Heart right ventricle (tissue), 16 donors: ENCODE data around the gene PRR20G. TPM values are rescaled to one million over a fixed set of nuclear protein-coding genes. Genes with fewer than 3 reads are reported as not detected.

Experiments
- ATAC-seq, 8 donors: fragments of 200-7000 bp; cut with Tn5 transposase; one replicate each; pipeline ENCODE4 v1.9.1; 2020; ENCODE audit warnings: mild to moderate bottlenecking in 8 of 8, moderate library complexity in 8 of 8, moderate number of reproducible peaks in 1 of 8
- DNase-seq, 2 donors: peaks; one replicate each; pipeline ENCODE4 v3.0.0-alpha.2; 2020
- H3K27ac ChIP-seq, 10 donors: fragments of 200-600 bp; sonication (generic) in 2 of 10; one replicate each; pipeline versions ENCODE4 v1.5.0 to v1.8.0; 2020 to 2022; ENCODE audit warnings: mild to moderate bottlenecking in 3 of 10
- H3K27me3 ChIP-seq, 7 donors: fragments of 200-600 bp; one replicate each; pipeline ENCODE4 v1.8.0; 2021 to 2022; ENCODE audit warnings: mild to moderate bottlenecking in 2 of 7
- H3K36me3 ChIP-seq, 9 donors: fragments of 200-600 bp; sonication (generic) in 1 of 9; one replicate each; pipeline versions ENCODE4 v1.5.0 to v1.8.0; 2020 to 2022; ENCODE audit warnings: mild to moderate bottlenecking in 2 of 9
- H3K4me1 ChIP-seq, 9 donors: fragments of 200-600 bp; sonication (generic) in 1 of 9; one replicate each; pipeline versions ENCODE4 v1.5.0 to v1.8.0; 2020 to 2022; ENCODE audit warnings: mild to moderate bottlenecking in 4 of 9
- H3K4me3 ChIP-seq, 10 donors: fragments of 200-600 bp; sonication (generic) in 2 of 10; one replicate each; pipeline versions ENCODE4 v1.5.0 to v1.8.0; 2020 to 2022; ENCODE audit warnings: mild to moderate bottlenecking in 7 of 10, moderate library complexity in 2 of 10
- H3K9me3 ChIP-seq, 11 donors: fragments of 200-600 bp in 10 of 11; sonication (generic) in 2 of 11; one replicate each; pipeline versions ENCODE4 v1.5.0 to v1.8.0; 2013 to 2022; ENCODE audit warnings: mild to moderate bottlenecking in 2 of 11, control low read depth in 1 of 11, moderate library complexity in 1 of 11
- WGBS, 2 donors: extraction: QIAGEN DNeasy Blood & Tissue Kit; methylation state at CpG; one replicate each; pipeline ENCODE4 v1.1.7; 2013; ENCODE audit warnings: inconsistent platforms in 1 of 2; 5-methylcytosine and 5-hydroxymethylcytosine counted together
- intact Hi-C, 10 donors: fragments of 100-400 bp; cut with DNase I; formaldehyde crosslinking; loops; one replicate each; pipeline versions ENCODE4 v1.11.1 to v1.14.2; 2022
- polyA plus RNA-seq, 2 donors: library from polyadenylated mRNA; stranded (reverse); fragments of 200-250 nt; gene quantifications; one replicate each; pipeline ENCODE4 v1.2.3, GENCODE V29; 2013
- total RNA-seq, 10 donors: library from RNA; stranded (reverse); fragmentation: NEBNext Ultra II Directional in 3 of 10; extraction: Animal tissue kit (Norgen Biotek cat#: 25700) in 3 of 10; gene quantifications; one replicate each; pipeline versions ENCODE4 v1.2.1 to v1.2.4, GENCODE V29; 2021 to 2023
- TF ChIP-seq, protein P1 (sequence below), 9 donors: fragments of 200-600 bp; sonication (generic) in 2 of 9; IDR thresholded peaks; one replicate each; pipeline versions ENCODE4 v1.5.0 to v1.8.0; 2021 to 2022; ENCODE audit warnings: antibody characterized with exemption in 9 of 9, mild to moderate bottlenecking in 5 of 9, moderate library complexity in 1 of 9
- donor health status: Arrhythmogenic right ventricular cardiomyopathy.
- donor health status: ischemic (EF 13 %, LVEDD 7.1; RV severe dilation, severe dysfunction).
- donor health status: healthy with polysubstance abuse.
- donor health status: DM: no; HTN: yes; CAD: no.
- donor health status: DM: no; HTN: no; CAD: no.
- donor health status: ischemic (EF 25% LVEDD 6.9; RV normal size, moderate dysfunction).
- donor health status: ischemic (EF 25% LVEDD 5.7; RV mildly dilated, moderate dysfunction).
- donor health status: healthy.
- donor health status: DM: yes; HTN: yes; CAD: no.
- donor health status: Ischemic cardiomyopathy.
- donor health status: ischemic (EF 35%, LVEDD 5.7; RV mildly dilated, moderate dysfunction).
- donor health status: nonischemic (EF 11% LVEDD 7.7; RV severe dilation, severe dysfunction).
- donor health status: DM: yes; HTN: yes; CAD: no.
- donor health status: PGD.
- donor health status: ischemic (EF 29% LVEDD 5.4; RV normal size, mild dysfunction).
- donor health status: nonischemic (EF 23%, LVEDD 6.1; RV moderate dilation, normal function).

Gene PRR20G
- total and polyA plus RNA-seq, 12 donors, result not detected

DNA sequence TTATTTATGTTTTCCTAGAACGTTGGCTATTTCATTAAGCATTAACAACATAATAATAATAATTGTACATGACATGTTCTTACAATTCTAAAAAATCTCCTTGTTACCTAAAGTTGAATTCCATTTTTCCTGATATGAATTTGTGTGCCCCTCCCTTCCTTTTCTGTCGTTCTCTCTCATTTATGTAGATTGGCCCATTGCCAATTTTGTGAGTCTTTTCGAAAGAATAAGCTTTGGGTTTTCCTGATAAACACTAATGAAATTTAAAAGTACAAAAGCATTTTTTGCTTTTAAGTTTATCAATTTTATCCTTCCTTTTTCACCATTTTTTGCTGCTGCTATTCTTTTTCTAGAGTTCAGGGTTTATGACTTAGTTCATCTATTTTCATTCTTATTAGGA lies 50.0 kb downstream of the PRR20G start:
- DNase-seq, result no peak
- intact Hi-C loops, result no loop called here
- Histone ChIP-seq H3K27ac (no peak overlapping the region), H3K4me3 (no peak overlapping the region), H3K9me3 (peaks cover 0 to 12% (median 0%) of the 10 kb centered on the region in 11 donors), H3K36me3 (no peaks in the 10 kb centered on the region), H3K4me1 (no peaks in the 10 kb centered on the region), H3K27me3 (peaks cover 0 to 34% (median 20%) of the 10 kb centered on the region in 7 donors)
- WGBS, 2 donors, result 28 to 46% methylated on average over 3 of the region's 3 CpGs
- TF ChIP-seq, protein P1, sequence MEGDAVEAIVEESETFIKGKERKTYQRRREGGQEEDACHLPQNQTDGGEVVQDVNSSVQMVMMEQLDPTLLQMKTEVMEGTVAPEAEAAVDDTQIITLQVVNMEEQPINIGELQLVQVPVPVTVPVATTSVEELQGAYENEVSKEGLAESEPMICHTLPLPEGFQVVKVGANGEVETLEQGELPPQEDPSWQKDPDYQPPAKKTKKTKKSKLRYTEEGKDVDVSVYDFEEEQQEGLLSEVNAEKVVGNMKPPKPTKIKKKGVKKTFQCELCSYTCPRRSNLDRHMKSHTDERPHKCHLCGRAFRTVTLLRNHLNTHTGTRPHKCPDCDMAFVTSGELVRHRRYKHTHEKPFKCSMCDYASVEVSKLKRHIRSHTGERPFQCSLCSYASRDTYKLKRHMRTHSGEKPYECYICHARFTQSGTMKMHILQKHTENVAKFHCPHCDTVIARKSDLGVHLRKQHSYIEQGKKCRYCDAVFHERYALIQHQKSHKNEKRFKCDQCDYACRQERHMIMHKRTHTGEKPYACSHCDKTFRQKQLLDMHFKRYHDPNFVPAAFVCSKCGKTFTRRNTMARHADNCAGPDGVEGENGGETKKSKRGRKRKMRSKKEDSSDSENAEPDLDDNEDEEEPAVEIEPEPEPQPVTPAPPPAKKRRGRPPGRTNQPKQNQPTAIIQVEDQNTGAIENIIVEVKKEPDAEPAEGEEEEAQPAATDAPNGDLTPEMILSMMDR (IDR thresholded peaks at IDR 0.05), result no peak
- no peak for ATAC-seq

- Histone ChIP-seq H3K36me3 (no peaks in the 10 kb centered on the region), H3K27ac (no peak overlapping the region), H3K4me1 (no peaks in the 10 kb centered on the region), H3K4me3 (no peak overlapping the region), H3K27me3 (peaks cover 0 to 26% (median 20%) of the 10 kb centered on the region in 7 donors), H3K9me3 (peaks cover 0 to 10% (median 5%) of the 10 kb centered on the region in 11 donors)
- 57 to 60% methylated on average over 3 of the region's 3 CpGs for WGBS, 2 donors
- TF ChIP-seq, protein P1 (IDR thresholded peaks at IDR 0.05), result no peak
- DNase-seq, result no peak
- intact Hi-C loops, result no loop called here
- no peak for ATAC-seq
These were observed 52.1 kb downstream of the PRR20G start for GRCh38 chr3:127235706-127236105.

DNA sequence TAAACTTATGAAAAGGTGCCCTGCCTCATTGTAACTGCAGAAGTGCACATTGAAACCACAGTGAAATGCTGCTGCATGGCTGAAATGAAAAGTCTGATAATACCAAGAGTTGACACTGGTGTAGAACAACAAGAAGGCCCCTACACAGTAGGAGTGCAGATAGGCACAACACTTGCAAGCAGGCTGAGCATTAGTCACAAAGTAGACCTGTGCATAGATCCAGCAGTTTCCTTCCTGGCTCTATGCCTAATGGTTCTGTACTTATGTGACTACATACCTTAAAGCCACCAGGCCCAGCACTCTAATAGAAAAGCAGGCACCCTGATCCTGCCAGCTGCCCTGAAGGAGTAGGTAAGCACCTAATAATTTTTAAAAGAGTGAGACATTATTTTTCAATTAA lies 53.1 kb downstream of the PRR20G start:
- intact Hi-C loops, result no loop called here

More for the DNA sequence above, 53.1 kb downstream of the PRR20G start:
- TF ChIP-seq, protein P1 (IDR thresholded peaks at IDR 0.05), result no peak
- H3K4me3 ChIP-seq, result no peak overlapping the region
- H3K36me3 ChIP-seq, result no peaks in the 10 kb centered on the region
- peaks cover 0 to 15% (median 7%) of the 10 kb centered on the region in 11 donors for H3K9me3 ChIP-seq
- H3K4me1 ChIP-seq, result no peaks in the 10 kb centered on the region
- H3K27me3 ChIP-seq, result peaks cover 0 to 17% (median 11%) of the 10 kb centered on the region in 7 donors
- DNase-seq, result no peak
- no peak overlapping the region for H3K27ac ChIP-seq
- ATAC-seq, result no peak

Other genes starting within 250 kb of the PRR20G start
- gene PRR23E, start 94.9 kb downstream of the PRR20G start, total RNA-seq, result not detected
- gene PRR23E, start 94.9 kb downstream of the PRR20G start, polyA plus RNA-seq, result not detected